GM23338 (cell line): ENCODE data around the gene ATP5ME. TPM values are rescaled to one million over a fixed set of nuclear protein-coding genes. Genes with fewer than 3 reads are reported as not detected.

Source experiments
- ATAC-seq: fragments of 200-7000 bp; cut with Tn5 transposase; 3 replicates; pipeline ENCODE4 v1.9.1; 2020
- DNase-seq: peaks from one replicate; pipeline ENCODE4 v3.0.0-alpha.2; 2015; ENCODE audit warnings: low spot score
- H2AFZ ChIP-seq: fragments of 200-600 bp; sonication (generic); 2 replicates; pipeline ENCODE4 v1.8.0; 2016; ENCODE audit warnings: antibody characterized with exemption, mild to moderate bottlenecking, moderate library complexity
- H3F3A ChIP-seq: fragments of 200-600 bp; sonication (generic); replicated peaks from 2 replicates; pipeline ENCODE4 v1.8.0; 2017; ENCODE audit warnings: antibody characterized with exemption, mixed run types, low read depth
- H3K27ac ChIP-seq: fragments of 200-600 bp; sonication (generic); 2 replicates; pipeline ENCODE4 v1.6.1; 2016; ENCODE audit warnings: low read depth
- H3K27me3 ChIP-seq: fragments of 200-600 bp; sonication (generic); 2 replicates; pipeline ENCODE4 v1.8.0; 2016; ENCODE audit warnings: mild to moderate bottlenecking, mixed run types, moderate library complexity; ENCODE audit not compliant: insufficient read depth
- H3K36me3 ChIP-seq: fragments of 200-600 bp; sonication (generic); 2 replicates; pipeline ENCODE4 v1.8.0; 2016; ENCODE audit warnings: mild to moderate bottlenecking; ENCODE audit not compliant: insufficient read depth
- H3K4me1 ChIP-seq: fragments of 200-600 bp; sonication (generic); 2 replicates; pipeline ENCODE4 v1.8.0; 2016; ENCODE audit warnings: mild to moderate bottlenecking, moderate library complexity; ENCODE audit not compliant: insufficient read depth
- H3K4me2 ChIP-seq: fragments of 200-600 bp; sonication (generic); 2 replicates; pipeline ENCODE4 v1.7.1; 2017; ENCODE audit warnings: mixed run types
- H3K4me3 ChIP-seq: fragments of 200-600 bp; sonication (generic); 2 replicates; pipeline ENCODE4 v1.6.1; 2016; ENCODE audit warnings: mixed run types
- H3K79me2 ChIP-seq: fragments of 200-600 bp; sonication (generic); replicated peaks from 2 replicates; pipeline ENCODE4 v1.8.0; 2017; ENCODE audit warnings: mild to moderate bottlenecking; ENCODE audit not compliant: insufficient read depth
- H3K9me2 ChIP-seq: fragments of 200-600 bp; sonication (generic); 2 replicates; pipeline ENCODE4 v1.8.0; 2017; ENCODE audit not compliant: insufficient read depth
- H4K20me1 ChIP-seq: fragments of 200-600 bp; sonication (generic); replicated peaks from 2 replicates; pipeline ENCODE4 v1.8.0; 2017; ENCODE audit warnings: mild to moderate bottlenecking; ENCODE audit not compliant: insufficient read depth
- H3K27ac Mint-ChIP-seq: 2 replicates; pipeline ENCODE4 v1.8.0; 2020; ENCODE audit warnings: inconsistent platforms, mild to moderate bottlenecking, moderate library complexity, mixed read lengths
- H3K27me3 Mint-ChIP-seq: 3 replicates; pipeline ENCODE4 v1.8.0; 2022; ENCODE audit warnings: low read depth, mild to moderate bottlenecking, moderate library complexity, mixed read lengths, inconsistent platforms; ENCODE audit not compliant: insufficient read depth, poor library complexity
- H3K36me3 Mint-ChIP-seq: 3 replicates; pipeline ENCODE4 v1.8.0; 2021; ENCODE audit warnings: low read depth, mild to moderate bottlenecking, inconsistent platforms, moderate library complexity, mixed read lengths
- H3K4me1 Mint-ChIP-seq: 3 replicates; pipeline ENCODE4 v1.8.0; 2020; ENCODE audit warnings: mild to moderate bottlenecking, inconsistent platforms, mixed read lengths
- H3K4me3 Mint-ChIP-seq: 3 replicates; pipeline ENCODE4 v1.8.0; 2021; ENCODE audit warnings: moderate library complexity, mild to moderate bottlenecking, inconsistent platforms, mixed read lengths
- H3K9me3 Mint-ChIP-seq: 3 replicates; pipeline ENCODE4 v1.8.0; 2020; ENCODE audit warnings: moderate library complexity, mild to moderate bottlenecking, inconsistent platforms, mixed read lengths
- CREB1 ChIP-seq: fragments of 250-450 bp; sonication (Bioruptor Pico); IDR thresholded peaks from 2 replicates; pipeline ENCODE4 v1.5.0; 2020; ENCODE audit warnings: low read depth, mild to moderate bottlenecking, moderate library complexity
- EZH2phosphoT487 ChIP-seq: fragments of 200-600 bp; sonication (generic); IDR thresholded peaks from one replicate; pipeline ENCODE4 v1.8.1; 2018; ENCODE audit warnings: antibody characterized with exemption; ENCODE audit not compliant: unreplicated experiment
- JUNB ChIP-seq: IDR thresholded peaks from one replicate; pipeline ENCODE4 v1.6.1; 2016; ENCODE audit warnings: antibody characterized with exemption; ENCODE audit not compliant: unreplicated experiment
- NANOG ChIP-seq: IDR thresholded peaks from 2 replicates; pipeline ENCODE4 v1.6.1; 2016; ENCODE audit warnings: antibody characterized with exemption, borderline replicate concordance
- STAT1 ChIP-seq: IDR thresholded peaks from one replicate; pipeline ENCODE4 v1.6.1; 2016; ENCODE audit warnings: antibody characterized with exemption; ENCODE audit not compliant: unreplicated experiment
- polyA plus RNA-seq: library from polyadenylated mRNA; unstranded; fragments of >200 nt; fragmentation: Nextera tagmentation; extraction: Ambion mirVana; gene quantifications from 2 replicates; pipeline ENCODE4 v1.2.1, GENCODE V29; 2016
- total RNA-seq: library from RNA; depleted of rRNA; stranded (reverse); fragments of >200 nt; shearing (Covaris generic); gene quantifications from 2 replicates; pipeline ENCODE4 v1.2.3, GENCODE V29; 2014
- TF ChIP-seq, protein P1 (sequence below), 2 experiments: fragments of 200-600 bp in 1 of 2; sonication (generic) in 1 of 2; conservative IDR thresholded peaks; 2 replicates each; pipeline versions ENCODE4 v1.5.1 to v1.6.1; 2016 to 2017; ENCODE audit warnings: antibody characterized with exemption in 2 of 2, low read depth in 2 of 2, mild to moderate bottlenecking in 2 of 2, moderate library complexity in 1 of 2
- TF ChIP-seq, protein P2 (sequence below): fragments of 250-450 bp; sonication (Bioruptor Pico); IDR thresholded peaks from 2 replicates; pipeline ENCODE4 v1.5.0; 2020; ENCODE audit warnings: mild to moderate bottlenecking, moderate library complexity

ATP5ME gene
- total and polyA plus RNA-seq, 2 experiments from 2014 or later, result 60.5 to 2,021 TPM

DNA sequence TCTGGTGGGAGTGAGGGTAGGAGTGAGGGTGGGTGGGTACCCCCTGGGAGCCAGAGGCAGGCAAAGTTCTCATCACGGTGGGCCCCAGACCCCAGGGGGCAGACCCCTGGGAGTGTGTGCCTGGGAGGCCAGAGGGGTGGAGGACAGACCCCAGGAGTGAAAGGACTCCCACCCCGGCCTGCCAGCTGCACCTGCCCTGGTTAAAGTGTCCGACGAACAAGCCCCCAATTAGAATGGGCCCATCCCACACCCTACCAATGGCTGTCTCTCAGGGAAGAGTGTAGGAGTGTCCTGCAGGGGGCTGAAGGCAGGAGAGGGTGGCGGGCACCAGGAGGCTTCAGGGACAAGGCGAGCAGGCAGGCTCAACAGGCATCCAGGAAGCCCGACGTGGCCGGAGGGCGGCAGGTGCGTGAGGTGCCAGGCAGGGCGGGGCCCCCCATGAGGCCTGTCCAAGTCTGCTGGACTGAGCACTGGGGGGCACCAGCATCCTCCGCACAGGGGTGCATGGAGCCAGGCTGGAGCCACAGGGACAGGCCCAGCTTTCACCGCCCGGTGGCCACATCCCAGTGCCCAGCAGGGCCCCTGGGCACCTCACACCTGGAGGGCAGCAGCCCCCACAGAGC, 40.0 kb downstream of the ATP5ME start:
- TF ChIP-seq, protein P1, sequence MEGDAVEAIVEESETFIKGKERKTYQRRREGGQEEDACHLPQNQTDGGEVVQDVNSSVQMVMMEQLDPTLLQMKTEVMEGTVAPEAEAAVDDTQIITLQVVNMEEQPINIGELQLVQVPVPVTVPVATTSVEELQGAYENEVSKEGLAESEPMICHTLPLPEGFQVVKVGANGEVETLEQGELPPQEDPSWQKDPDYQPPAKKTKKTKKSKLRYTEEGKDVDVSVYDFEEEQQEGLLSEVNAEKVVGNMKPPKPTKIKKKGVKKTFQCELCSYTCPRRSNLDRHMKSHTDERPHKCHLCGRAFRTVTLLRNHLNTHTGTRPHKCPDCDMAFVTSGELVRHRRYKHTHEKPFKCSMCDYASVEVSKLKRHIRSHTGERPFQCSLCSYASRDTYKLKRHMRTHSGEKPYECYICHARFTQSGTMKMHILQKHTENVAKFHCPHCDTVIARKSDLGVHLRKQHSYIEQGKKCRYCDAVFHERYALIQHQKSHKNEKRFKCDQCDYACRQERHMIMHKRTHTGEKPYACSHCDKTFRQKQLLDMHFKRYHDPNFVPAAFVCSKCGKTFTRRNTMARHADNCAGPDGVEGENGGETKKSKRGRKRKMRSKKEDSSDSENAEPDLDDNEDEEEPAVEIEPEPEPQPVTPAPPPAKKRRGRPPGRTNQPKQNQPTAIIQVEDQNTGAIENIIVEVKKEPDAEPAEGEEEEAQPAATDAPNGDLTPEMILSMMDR (conservative IDR thresholded peaks at IDR 0.05; ENCODE audit: low read depth in 2 of 2), result 0 out of 4 replicates have a peak, but pooled peaks of 1 of the 2 experiments have one; percentile 2
- TF ChIP-seq JUNB (no peak), NANOG (no peak), CREB1 (CRISPR knock-in tag) (no peak), EZH2phosphoT487 (no peak), STAT1 (no peak)
- TF ChIP-seq, protein P2, sequence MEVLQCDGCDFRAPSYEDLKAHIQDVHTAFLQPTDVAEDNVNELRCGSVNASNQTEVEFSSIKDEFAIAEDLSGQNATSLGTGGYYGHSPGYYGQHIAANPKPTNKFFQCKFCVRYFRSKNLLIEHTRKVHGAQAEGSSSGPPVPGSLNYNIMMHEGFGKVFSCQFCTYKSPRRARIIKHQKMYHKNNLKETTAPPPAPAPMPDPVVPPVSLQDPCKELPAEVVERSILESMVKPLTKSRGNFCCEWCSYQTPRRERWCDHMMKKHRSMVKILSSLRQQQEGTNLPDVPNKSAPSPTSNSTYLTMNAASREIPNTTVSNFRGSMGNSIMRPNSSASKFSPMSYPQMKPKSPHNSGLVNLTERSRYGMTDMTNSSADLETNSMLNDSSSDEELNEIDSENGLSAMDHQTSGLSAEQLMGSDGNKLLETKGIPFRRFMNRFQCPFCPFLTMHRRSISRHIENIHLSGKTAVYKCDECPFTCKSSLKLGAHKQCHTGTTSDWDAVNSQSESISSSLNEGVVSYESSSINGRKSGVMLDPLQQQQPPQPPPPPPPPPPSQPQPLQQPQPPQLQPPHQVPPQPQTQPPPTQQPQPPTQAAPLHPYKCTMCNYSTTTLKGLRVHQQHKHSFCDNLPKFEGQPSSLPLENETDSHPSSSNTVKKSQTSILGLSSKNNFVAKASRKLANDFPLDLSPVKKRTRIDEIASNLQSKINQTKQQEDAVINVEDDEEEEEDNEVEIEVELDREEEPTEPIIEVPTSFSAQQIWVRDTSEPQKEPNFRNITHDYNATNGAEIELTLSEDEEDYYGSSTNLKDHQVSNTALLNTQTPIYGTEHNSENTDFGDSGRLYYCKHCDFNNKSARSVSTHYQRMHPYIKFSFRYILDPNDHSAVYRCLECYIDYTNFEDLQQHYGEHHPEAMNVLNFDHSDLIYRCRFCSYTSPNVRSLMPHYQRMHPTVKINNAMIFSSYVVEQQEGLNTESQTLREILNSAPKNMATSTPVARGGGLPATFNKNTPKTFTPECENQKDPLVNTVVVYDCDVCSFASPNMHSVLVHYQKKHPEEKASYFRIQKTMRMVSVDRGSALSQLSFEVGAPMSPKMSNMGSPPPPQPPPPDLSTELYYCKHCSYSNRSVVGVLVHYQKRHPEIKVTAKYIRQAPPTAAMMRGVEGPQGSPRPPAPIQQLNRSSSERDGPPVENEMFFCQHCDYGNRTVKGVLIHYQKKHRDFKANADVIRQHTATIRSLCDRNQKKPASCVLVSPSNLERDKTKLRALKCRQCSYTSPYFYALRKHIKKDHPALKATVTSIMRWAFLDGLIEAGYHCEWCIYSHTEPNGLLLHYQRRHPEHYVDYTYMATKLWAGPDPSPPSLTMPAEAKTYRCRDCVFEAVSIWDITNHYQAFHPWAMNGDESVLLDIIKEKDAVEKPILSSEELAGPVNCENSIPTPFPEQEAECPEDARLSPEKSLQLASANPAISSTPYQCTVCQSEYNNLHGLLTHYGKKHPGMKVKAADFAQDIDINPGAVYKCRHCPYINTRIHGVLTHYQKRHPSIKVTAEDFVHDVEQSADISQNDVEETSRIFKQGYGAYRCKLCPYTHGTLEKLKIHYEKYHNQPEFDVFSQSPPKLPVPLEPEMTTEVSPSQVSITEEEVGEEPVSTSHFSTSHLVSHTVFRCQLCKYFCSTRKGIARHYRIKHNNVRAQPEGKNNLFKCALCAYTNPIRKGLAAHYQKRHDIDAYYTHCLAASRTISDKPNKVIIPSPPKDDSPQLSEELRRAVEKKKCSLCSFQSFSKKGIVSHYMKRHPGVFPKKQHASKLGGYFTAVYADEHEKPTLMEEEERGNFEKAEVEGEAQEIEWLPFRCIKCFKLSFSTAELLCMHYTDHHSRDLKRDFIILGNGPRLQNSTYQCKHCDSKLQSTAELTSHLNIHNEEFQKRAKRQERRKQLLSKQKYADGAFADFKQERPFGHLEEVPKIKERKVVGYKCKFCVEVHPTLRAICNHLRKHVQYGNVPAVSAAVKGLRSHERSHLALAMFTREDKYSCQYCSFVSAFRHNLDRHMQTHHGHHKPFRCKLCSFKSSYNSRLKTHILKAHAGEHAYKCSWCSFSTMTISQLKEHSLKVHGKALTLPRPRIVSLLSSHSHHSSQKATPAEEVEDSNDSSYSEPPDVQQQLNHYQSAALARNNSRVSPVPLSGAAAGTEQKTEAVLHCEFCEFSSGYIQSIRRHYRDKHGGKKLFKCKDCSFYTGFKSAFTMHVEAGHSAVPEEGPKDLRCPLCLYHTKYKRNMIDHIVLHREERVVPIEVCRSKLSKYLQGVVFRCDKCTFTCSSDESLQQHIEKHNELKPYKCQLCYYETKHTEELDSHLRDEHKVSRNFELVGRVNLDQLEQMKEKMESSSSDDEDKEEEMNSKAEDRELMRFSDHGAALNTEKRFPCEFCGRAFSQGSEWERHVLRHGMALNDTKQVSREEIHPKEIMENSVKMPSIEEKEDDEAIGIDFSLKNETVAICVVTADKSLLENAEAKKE (CRISPR knock-in tag), result no peak
- no peak overlapping the region for H3K4me2 ChIP-seq
- Mint-ChIP-seq H3K27me3 (peaks cover 21% of the 10 kb centered on the region), H3K4me1 (no peaks in the 10 kb centered on the region; the same call in 2 of the 3 replicates), H3K27ac (no peak overlapping the region), H3K9me3 (peaks cover 21% of the 10 kb centered on the region), H3K36me3 (peaks cover 8% of the 10 kb centered on the region; the same call in 1 of the 3 replicates), H3K4me3 (no peak overlapping the region)
- H4K20me1 ChIP-seq, result no peaks in the 10 kb centered on the region
- no peak overlapping the region for H3K4me3 ChIP-seq
- no peak overlapping the region for H2AFZ ChIP-seq
- H3K9me2 ChIP-seq, result no peaks in the 10 kb centered on the region
- H3F3A ChIP-seq, result no peaks in the 10 kb centered on the region
- peak; percentile 51 for ATAC-seq
- no peaks in the 10 kb centered on the region for H3K36me3 ChIP-seq
- no peak for DNase-seq
- no peaks in the 10 kb centered on the region for H3K4me1 ChIP-seq
- H3K27me3 ChIP-seq, result no peaks in the 10 kb centered on the region
- no peaks in the 10 kb centered on the region for H3K79me2 ChIP-seq
- no peak overlapping the region for H3K27ac ChIP-seq
